HEK293 (cell line): ENCODE results near the gene EHD1.

Experiments used
- AEBP2 ChIP-seq: fragments of 450-650 bp; formaldehyde crosslinking; IDR thresholded peaks from 2 replicates; pipeline ENCODE4 v1.5.1; 2016; ENCODE audit warnings: missing biosample characterization, missing genetic modification characterization, borderline replicate concordance
- GLI4 ChIP-seq: fragments of 450-650 bp; formaldehyde crosslinking; IDR thresholded peaks from 2 replicates; pipeline ENCODE4 v1.5.1; 2016; ENCODE audit warnings: missing biosample characterization, missing genetic modification characterization
- KLF10 ChIP-seq: fragments of 450-650 bp; IDR thresholded peaks from 2 replicates; pipeline ENCODE4 v1.5.1; 2018; ENCODE audit warnings: missing biosample characterization, mild to moderate bottlenecking, missing genetic modification characterization
- OVOL3 ChIP-seq: fragments of 450-650 bp; formaldehyde crosslinking; IDR thresholded peaks from 2 replicates; pipeline ENCODE4 v1.5.1; 2016; ENCODE audit warnings: missing biosample characterization, missing genetic modification characterization
- PRDM10 ChIP-seq: fragments of 450-650 bp; formaldehyde crosslinking; IDR thresholded peaks from 2 replicates; pipeline ENCODE4 v1.5.1; 2016; ENCODE audit warnings: missing biosample characterization, missing genetic modification characterization
- PRDM6 ChIP-seq: fragments of 450-650 bp; formaldehyde crosslinking; IDR thresholded peaks from 2 replicates; pipeline ENCODE4 v1.5.1; 2017; ENCODE audit warnings: missing biosample characterization, missing genetic modification characterization
- WT1 ChIP-seq: fragments of 450-650 bp; formaldehyde crosslinking; IDR thresholded peaks from 2 replicates; pipeline ENCODE4 v1.5.1; 2016; ENCODE audit warnings: missing biosample characterization, missing genetic modification characterization
- ZBTB17 ChIP-seq: fragments of 450-650 bp; formaldehyde crosslinking; IDR thresholded peaks from 2 replicates; pipeline ENCODE4 v1.5.1; 2016; ENCODE audit warnings: missing biosample characterization, missing genetic modification characterization
- ZBTB44 ChIP-seq: fragments of 450-650 bp; IDR thresholded peaks from 2 replicates; pipeline ENCODE4 v1.5.1; 2018; ENCODE audit warnings: missing biosample characterization, mild to moderate bottlenecking, missing genetic modification characterization
- ZBTB7A ChIP-seq: fragments of 450-650 bp; formaldehyde crosslinking; IDR thresholded peaks from 2 replicates; pipeline ENCODE4 v1.5.1; 2016; ENCODE audit warnings: low read depth, missing biosample characterization, missing genetic modification characterization
- ZNF10 ChIP-seq: fragments of 450-650 bp; formaldehyde crosslinking; IDR thresholded peaks from 2 replicates; pipeline ENCODE4 v1.5.1; 2017; ENCODE audit warnings: missing biosample characterization, missing genetic modification characterization
- ZNF132 ChIP-seq: fragments of 450-650 bp; formaldehyde crosslinking; IDR thresholded peaks from 2 replicates; pipeline ENCODE4 v1.5.1; 2017; ENCODE audit warnings: missing biosample characterization, missing genetic modification characterization, borderline replicate concordance
- ZNF138 ChIP-seq: fragments of 450-650 bp; formaldehyde crosslinking; IDR thresholded peaks from 2 replicates; pipeline ENCODE4 v1.5.1; 2016; ENCODE audit warnings: missing biosample characterization, missing genetic modification characterization, borderline replicate concordance
- ZNF2 ChIP-seq: fragments of 450-650 bp; formaldehyde crosslinking; IDR thresholded peaks from 2 replicates; pipeline ENCODE4 v1.5.1; 2016; ENCODE audit warnings: missing biosample characterization, missing genetic modification characterization
- ZNF202 ChIP-seq: fragments of 450-650 bp; formaldehyde crosslinking; IDR thresholded peaks from 2 replicates; pipeline ENCODE4 v1.5.1; 2016; ENCODE audit warnings: missing biosample characterization, missing genetic modification characterization, borderline replicate concordance
- ZNF239 ChIP-seq: fragments of 450-650 bp; formaldehyde crosslinking; IDR thresholded peaks from 2 replicates; pipeline ENCODE4 v1.5.1; 2016; ENCODE audit warnings: missing biosample characterization, missing genetic modification characterization
- ZNF350 ChIP-seq: fragments of 450-650 bp; formaldehyde crosslinking; IDR thresholded peaks from 2 replicates; pipeline ENCODE4 v1.5.0; 2017; ENCODE audit warnings: missing biosample characterization, mild to moderate bottlenecking, missing genetic modification characterization
- ZNF354C ChIP-seq: fragments of 450-650 bp; formaldehyde crosslinking; IDR thresholded peaks from 2 replicates; pipeline ENCODE4 v1.5.1; 2016; ENCODE audit warnings: missing biosample characterization, missing genetic modification characterization, low read depth, borderline replicate concordance
- ZNF394 ChIP-seq: fragments of 450-650 bp; formaldehyde crosslinking; IDR thresholded peaks from 2 replicates; pipeline ENCODE4 v1.5.1; 2016; ENCODE audit warnings: missing biosample characterization, missing genetic modification characterization, mild to moderate bottlenecking, moderate library complexity, borderline replicate concordance
- ZNF501 ChIP-seq: fragments of 450-650 bp; formaldehyde crosslinking; IDR thresholded peaks from 2 replicates; pipeline ENCODE4 v1.5.1; 2016; ENCODE audit warnings: missing biosample characterization, missing genetic modification characterization
- ZNF518A ChIP-seq: fragments of 450-650 bp; formaldehyde crosslinking; conservative IDR thresholded peaks from 2 replicates; pipeline ENCODE4 v1.5.1; 2016; ENCODE audit warnings: low read depth, missing biosample characterization, missing genetic modification characterization
- ZNF677 ChIP-seq: fragments of 450-650 bp; IDR thresholded peaks from 2 replicates; pipeline ENCODE4 v1.5.0; 2018; ENCODE audit warnings: missing biosample characterization, mild to moderate bottlenecking, missing genetic modification characterization, moderate library complexity
- ZNF707 ChIP-seq: fragments of 450-650 bp; formaldehyde crosslinking; IDR thresholded peaks from 2 replicates; pipeline ENCODE4 v1.5.1; 2016; ENCODE audit warnings: missing biosample characterization, missing genetic modification characterization
- ZNF768 ChIP-seq: fragments of 450-650 bp; formaldehyde crosslinking; IDR thresholded peaks from 2 replicates; pipeline ENCODE4 v1.5.1; 2018; ENCODE audit warnings: missing biosample characterization, mild to moderate bottlenecking, missing genetic modification characterization
- ZNF791 ChIP-seq: fragments of 450-650 bp; formaldehyde crosslinking; IDR thresholded peaks from 2 replicates; pipeline ENCODE4 v1.5.1; 2016; ENCODE audit warnings: missing biosample characterization, missing genetic modification characterization
- ZNF792 ChIP-seq: fragments of 450-650 bp; formaldehyde crosslinking; IDR thresholded peaks from 2 replicates; pipeline ENCODE4 v1.5.1; 2016; ENCODE audit warnings: missing biosample characterization, missing genetic modification characterization
- ZSCAN16 ChIP-seq: fragments of 450-650 bp; formaldehyde crosslinking; IDR thresholded peaks from 2 replicates; pipeline ENCODE4 v1.5.1; 2016; ENCODE audit warnings: missing biosample characterization, missing genetic modification characterization
- ZSCAN30 ChIP-seq: fragments of 450-650 bp; IDR thresholded peaks from 2 replicates; pipeline ENCODE4 v1.5.1; 2018; ENCODE audit warnings: missing biosample characterization, mild to moderate bottlenecking, missing genetic modification characterization, moderate library complexity
- ZXDB ChIP-seq: fragments of 450-650 bp; formaldehyde crosslinking; IDR thresholded peaks from 2 replicates; pipeline ENCODE4 v1.5.1; 2016; ENCODE audit warnings: missing biosample characterization, missing genetic modification characterization

The EHD1 gene

GRCh38 chr11:64878223-64878493, 263 bp downstream of the EHD1 start (continued):
- peak; percentile 56; the same call in 1 of the 2 replicates for TF ChIP-seq ZNF2 (tag by site-specific recombination)
- TF ChIP-seq ZBTB7A = no peak
- no peak for TF ChIP-seq ZNF138 (tag by site-specific recombination)
- TF ChIP-seq ZSCAN16 (tag by site-specific recombination) = no peak
- no peak for TF ChIP-seq KLF10 (tag by site-specific recombination)
- TF ChIP-seq ZXDB (tag by site-specific recombination) = no peak
- no peak for TF ChIP-seq ZNF350 (tag by site-specific recombination)
- TF ChIP-seq ZNF354C = no peak
- no peak for TF ChIP-seq PRDM10
- no peak for TF ChIP-seq OVOL3
- TF ChIP-seq ZNF501 (tag by site-specific recombination) = peak; percentile 65; the same call in 1 of the 2 replicates
- TF ChIP-seq ZNF10 (tag by site-specific recombination) = no peak
- TF ChIP-seq ZNF202 (tag by site-specific recombination) = no peak
- TF ChIP-seq PRDM6 (tag by site-specific recombination) = no peak
- TF ChIP-seq ZNF707 (tag by site-specific recombination) = no peak
- TF ChIP-seq ZBTB44 (tag by site-specific recombination) = no peak
- TF ChIP-seq ZNF677 (tag by site-specific recombination) = no peak
- TF ChIP-seq ZNF768 (tag by site-specific recombination) = no peak
- TF ChIP-seq ZSCAN30 = 0 out of 2 replicates have a peak, but pooled peaks have one; percentile 9
- no peak for TF ChIP-seq GLI4 (tag by site-specific recombination)
- TF ChIP-seq ZNF518A (tag by site-specific recombination) = no peak
- TF ChIP-seq ZNF239 (tag by site-specific recombination) = no peak
- TF ChIP-seq ZNF791 (tag by site-specific recombination) = no peak
- TF ChIP-seq ZNF792 = no peak
- TF ChIP-seq ZBTB17 (tag by site-specific recombination) = no peak
- no peak for TF ChIP-seq ZNF132 (tag by site-specific recombination)
- TF ChIP-seq AEBP2 (tag by site-specific recombination) = no peak
- peak; percentile 49; the same call in 1 of the 2 replicates for TF ChIP-seq ZNF394 (tag by site-specific recombination)
- no peak for TF ChIP-seq WT1
